ENCODE data around the gene ZBTB22.
"Not testable (repeated sequence)": the region's sequence is repeated elsewhere in the genome, so short reads cannot be mapped to it uniquely, and the experiment has no call there.

GRCh38 chr6:33357160-33357871, 39.8 kb upstream of the ZBTB22 start:
- TF ChIP-seq POLR2AphosphoS5, POLR2A (IDR thresholded peaks at IDR 0.05; ENCODE audit: low read depth, low read length): not testable (repeated sequence)

Data from GM12892 (cell line).